K562 (cell line): Measurements from ENCODE around the gene ATM. TPM values are rescaled to one million over a fixed set of nuclear protein-coding genes. Genes with fewer than 3 reads are reported as not detected.
A peak's percentile ranks its signal among the peaks of the same experiment; 100 is the strongest.

Source experiments
- CHD7 ChIP-seq: fragments of 200-600 bp; sonication (generic); IDR thresholded peaks from one replicate; pipeline ENCODE4 v1.6.1; 2012; ENCODE audit warnings: mild to moderate bottlenecking, low read depth, low read length, inconsistent platforms
- CREB1 ChIP-seq, 2 experiments: sonication (generic) in 1 of 2; formaldehyde crosslinking in 1 of 2; IDR thresholded peaks; 2 replicates each; pipeline versions ENCODE4 v1.6.1 to v1.8.0; 2012 to 2022; ENCODE audit warnings: inconsistent platforms in 1 of 2, mild to moderate bottlenecking in 1 of 2, missing genetic modification reagents in 1 of 2, moderate library complexity in 1 of 2
- DPF2 ChIP-seq: fragments of 450-650 bp; IDR thresholded peaks from 2 replicates; pipeline ENCODE4 v1.6.1; 2016
- E4F1 ChIP-seq: fragments of 250-450 bp; sonication (Bioruptor Pico); IDR thresholded peaks from 2 replicates; pipeline ENCODE4 v1.5.0; 2021; ENCODE audit warnings: mild to moderate bottlenecking, borderline replicate concordance
- FOXK2 ChIP-seq, 2 experiments: fragments of 450-650 bp; IDR thresholded peaks in 1 of 2; conservative IDR thresholded peaks in 1 of 2; 2 replicates each; pipeline ENCODE4 v1.6.1; 2016; ENCODE audit warnings: low read depth in 2 of 2, mild to moderate bottlenecking in 1 of 2
- PATZ1 ChIP-seq: fragments of 250-450 bp; sonication (Bioruptor Pico); IDR thresholded peaks from 2 replicates; pipeline ENCODE4 v1.5.0; 2020; ENCODE audit warnings: mild to moderate bottlenecking, borderline replicate concordance
- RBM22 ChIP-seq: fragments of 200-400 bp; formaldehyde crosslinking; IDR thresholded peaks from 2 replicates; pipeline ENCODE4 v1.6.1; 2018; ENCODE audit warnings: low read length, low read depth; ENCODE audit not compliant: poor library complexity, severe bottlenecking
- RFX1 ChIP-seq: fragments of 450-650 bp; IDR thresholded peaks from 2 replicates; pipeline ENCODE4 v1.6.1; 2016; ENCODE audit warnings: mild to moderate bottlenecking, moderate library complexity
- SMARCA5 ChIP-seq: fragments of 450-650 bp; IDR thresholded peaks from 2 replicates; pipeline ENCODE4 v1.6.1; 2016
- SRSF9 ChIP-seq: fragments of 200-400 bp; formaldehyde crosslinking; IDR thresholded peaks from 2 replicates; pipeline ENCODE4 v1.6.1; 2017; ENCODE audit warnings: low read depth, low read length, borderline replicate concordance
- ZNF655 ChIP-seq: fragments of 250-450 bp; sonication (Bioruptor Pico); IDR thresholded peaks from 2 replicates; pipeline ENCODE4 v1.5.0; 2021
- polyA plus RNA-seq, 8 experiments: library from polyadenylated mRNA; depleted of rRNA in 4 of 8; stranded (reverse) in 5 of 8; unstranded in 3 of 8; fragments of >200 nt; fragmentation: Nextera tagmentation in 2 of 8; fragmentation: Illumina TruSeq in 1 of 8; extraction: Ambion mirVana in 2 of 8; extraction: Trizol in 1 of 8; gene quantifications; 2 replicates each; pipeline versions ENCODE4 v1.2.1 to v1.2.3, GENCODE V29; 2011 to 2014; ENCODE audit warnings: inconsistent platforms in 1 of 8, missing spikeins in 1 of 8
- total RNA-seq, 7 experiments: library from RNA; depleted of rRNA in 6 of 7; stranded (reverse); fragments of >200 nt in 6 of 7; fragmentation: Illumina TruSeq in 2 of 7; extraction: Trizol in 2 of 7; gene quantifications; 2 replicates each; pipeline versions ENCODE4 v1.2.1 to v1.2.3, GENCODE V29; 2011 to 2021; ENCODE audit warnings: low replicate concordance in 1 of 7

The ATM gene
- total and polyA plus RNA-seq, 9 of the 15 experiments (the other 6 are each of a cell fraction or from before 2014, with no cell fraction given): 8.3 to 46.8 (median 26.2) TPM

GRCh38 chr11:108340973-108341372 lies 118.1 kb downstream of the ATM start (continued):
- TF ChIP-seq CHD7: no peak
- TF ChIP-seq CREB1 (IDR thresholded peaks at IDR 0.05): no peak
- TF ChIP-seq CREB1 (CRISPR knock-in tag; IDR thresholded peaks at IDR 0.05): no peak
- no peak for TF ChIP-seq E4F1
- no peak for TF ChIP-seq SMARCA5
- TF ChIP-seq ZNF655: no peak
- TF ChIP-seq DPF2: peak; percentile 87
- TF ChIP-seq FOXK2 (conservative IDR thresholded peaks at IDR 0.05 in 1 of 2, IDR thresholded peaks at IDR 0.05 in 1 of 2; ENCODE audit: low read depth in 2 of 2): peak in 1 of 2 experiments; percentile 37; a peak in 1 of 4 replicates
- no peak for TF ChIP-seq PATZ1
- no peak for TF ChIP-seq SRSF9
- no peak for TF ChIP-seq RFX1
- TF ChIP-seq RBM22: no peak
